Muscle of back (tissue), 11 donors: ENCODE measurements around the gene PRDX3. TPM values are rescaled to one million over a fixed set of nuclear protein-coding genes. Genes with fewer than 3 reads are reported as not detected.
"Not testable (repeated sequence)": the region's sequence is repeated elsewhere in the genome, so short reads cannot be mapped to it uniquely, and the experiment has no call there.

ENCODE experiments used
- DNase-seq, 3 donors: peaks; one replicate each; pipeline versions ENCODE4 v3.0.0 to v3.0.0-alpha.2; 2013
- polyA plus RNA-seq, 10 donors: library from polyadenylated mRNA; unstranded; fragments of 120-200 nt; gene quantifications; one replicate each; pipeline ENCODE4 v1.2.1, GENCODE V29; 2013; ENCODE audit not compliant: insufficient read length in 10 of 10

PRDX3 gene
- polyA plus RNA-seq, 10 donors, result 134 to 170 (median 150) TPM

DNA sequence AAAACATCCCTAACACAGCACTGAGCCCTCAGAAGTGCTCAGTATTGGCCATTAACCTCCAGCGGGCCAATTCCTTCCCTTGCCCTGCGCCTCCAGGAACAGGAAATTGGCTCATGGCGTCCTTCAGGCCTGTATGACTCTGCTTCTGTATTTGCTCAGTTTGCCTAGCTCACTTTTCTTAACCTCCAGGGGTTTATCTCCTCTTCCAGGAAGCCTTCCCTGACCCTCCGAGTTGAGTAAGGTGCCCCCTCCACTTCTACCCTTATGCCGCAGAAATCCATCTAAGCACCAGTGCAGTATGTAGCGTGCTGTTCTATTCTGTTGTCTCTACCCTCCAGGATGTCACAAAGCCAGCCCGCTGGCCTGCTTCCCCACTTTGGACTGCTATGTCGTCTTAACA is 12.0 kb downstream of the PRDX3 start:
- peak in 1 of 3 donors; percentile 20 for DNase-seq

- no peak for DNase-seq
These were observed 12.5 kb downstream of the PRDX3 start for GRCh38 chr10:119166118-119166500.

GRCh38 chr10:119165171-119166117 is 13.2 kb downstream of the PRDX3 start, which contains the start of gene SFXN4:
Gene SFXN4, minus strand, starts transcription at chr10:119165714. Its CDS starts 67 bp downstream, at chr10:119165647.
- peak; percentile 64 to 93 (median 81) for DNase-seq

- no peak for DNase-seq
These were observed 16.0 kb downstream of the PRDX3 start for GRCh38 chr10:119162452-119163092.

DNA sequence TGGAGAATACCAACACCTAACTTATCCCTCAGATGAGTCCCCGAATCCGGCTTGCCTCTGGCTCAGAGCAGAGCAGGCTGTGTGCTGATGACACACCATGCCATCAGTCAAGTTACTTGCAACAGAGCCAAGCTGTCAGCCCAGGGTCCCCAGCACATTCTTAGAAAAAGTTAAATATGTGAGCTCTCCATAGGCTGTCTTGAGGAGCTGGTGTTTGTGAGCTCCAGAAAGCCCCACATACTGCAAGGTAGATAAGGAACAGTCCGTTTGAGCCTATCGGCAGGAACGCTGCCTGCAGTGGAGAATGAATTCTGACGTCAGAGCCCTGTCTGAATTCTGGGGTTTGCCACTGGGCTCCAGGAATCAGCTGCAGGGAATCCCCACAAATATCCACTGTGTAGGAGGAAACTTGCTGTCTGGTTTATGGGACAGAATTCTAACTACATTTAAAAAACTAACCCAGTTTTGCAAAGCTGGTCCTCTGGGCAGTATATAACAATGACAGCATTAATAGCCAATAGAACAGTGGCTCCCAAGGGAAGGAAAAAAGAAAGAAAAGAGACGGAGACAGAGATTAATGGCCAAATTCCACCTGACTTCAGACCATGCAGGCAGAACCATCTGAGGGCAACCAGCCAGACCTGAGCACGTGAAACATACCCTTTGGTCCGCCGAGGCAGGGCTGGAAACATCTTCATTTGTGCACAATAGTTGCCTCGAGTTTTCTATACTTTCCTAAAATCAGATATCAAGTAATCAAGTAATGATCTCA is 16.7 kb downstream of the PRDX3 start:
- DNase-seq, result no peak

GRCh38 chr10:119159332-119159731 is 19.3 kb downstream of the PRDX3 start:
- DNase-seq, result no peak

- DNase-seq, result no peak
These were observed 25.0 kb downstream of the PRDX3 start for GRCh38 chr10:119153661-119154060.

DNA sequence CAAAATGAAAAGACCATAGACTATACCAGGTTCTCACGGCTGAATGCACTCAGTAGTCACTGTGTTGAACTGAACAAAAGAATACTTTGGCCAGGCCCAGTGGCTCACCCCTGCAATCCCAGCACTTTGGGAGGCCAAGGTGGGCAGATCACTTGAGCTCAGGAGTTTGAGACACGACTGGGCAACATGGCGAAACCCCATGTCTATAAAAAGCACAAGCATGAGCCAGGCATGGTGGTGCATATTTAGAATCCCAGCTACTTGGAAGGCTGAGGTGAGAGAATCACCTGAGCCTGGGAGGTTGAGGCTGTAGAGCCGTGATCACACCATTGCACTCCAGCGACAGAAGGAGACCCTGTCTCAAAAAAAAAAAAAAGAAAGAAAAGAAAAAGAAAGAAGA is 25.6 kb downstream of the PRDX3 start:
- no peak for DNase-seq

- not testable (repeated sequence) for DNase-seq
These were observed 27.0 kb downstream of the PRDX3 start for GRCh38 chr10:119151601-119152000.

GRCh38 chr10:119149729-119150128 is 28.9 kb downstream of the PRDX3 start:
- no peak for DNase-seq

GRCh38 chr10:119149157-119149556 is 29.5 kb downstream of the PRDX3 start:
- no peak for DNase-seq

DNA sequence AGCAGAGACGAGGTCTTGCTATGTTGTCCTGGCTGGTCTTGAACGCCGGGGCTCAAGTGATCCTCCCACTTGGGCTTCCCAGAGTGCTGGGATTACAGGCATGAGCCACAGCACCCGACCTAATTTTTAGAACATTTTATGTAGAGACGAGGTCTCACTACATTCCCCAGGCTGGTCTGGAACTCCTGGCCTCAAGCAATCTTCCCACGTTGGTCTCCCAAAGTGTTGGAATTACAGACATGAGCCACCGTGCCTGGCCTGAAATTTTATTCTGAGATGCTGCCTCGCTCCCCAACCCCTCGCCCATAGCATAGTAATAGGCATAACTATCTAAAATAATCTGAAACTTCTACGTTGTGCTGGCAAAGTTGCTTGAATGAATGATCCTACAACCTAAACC is 35.0 kb downstream of the PRDX3 start:
- DNase-seq, result no peak

GRCh38 chr10:119140603-119141245 is 37.9 kb downstream of the PRDX3 start:
- DNase-seq, result no peak

DNA sequence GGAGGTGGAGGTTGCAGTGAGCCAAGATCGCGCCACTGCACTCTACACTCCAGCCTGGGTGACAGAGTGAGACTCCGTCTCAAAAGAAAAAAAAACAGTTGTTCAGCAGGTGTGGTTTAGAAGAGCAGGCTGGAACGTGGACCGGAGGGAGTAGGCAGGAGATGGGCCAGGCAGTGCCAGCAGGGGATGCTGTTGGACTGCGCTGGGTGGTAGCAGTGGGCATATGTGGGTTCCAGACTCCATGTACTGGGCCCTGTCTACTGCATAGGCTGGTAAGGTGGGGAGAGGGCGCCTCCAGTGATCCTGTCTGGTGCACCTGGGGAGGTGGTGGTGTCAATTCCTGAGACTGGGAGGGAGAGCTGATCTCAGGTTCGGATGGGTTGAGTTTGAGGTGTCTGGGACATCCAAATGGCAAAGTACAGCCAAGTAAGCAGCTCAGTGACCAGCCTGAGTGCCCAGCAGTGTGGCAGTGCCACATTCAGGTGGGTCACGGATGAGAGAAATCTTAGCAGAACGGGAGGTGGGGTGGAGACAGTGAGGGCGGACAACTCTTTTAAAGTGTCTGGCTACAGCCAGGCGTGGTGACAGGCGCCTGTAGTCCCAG is 39.0 kb downstream of the PRDX3 start:
- DNase-seq, result no peak

DNA sequence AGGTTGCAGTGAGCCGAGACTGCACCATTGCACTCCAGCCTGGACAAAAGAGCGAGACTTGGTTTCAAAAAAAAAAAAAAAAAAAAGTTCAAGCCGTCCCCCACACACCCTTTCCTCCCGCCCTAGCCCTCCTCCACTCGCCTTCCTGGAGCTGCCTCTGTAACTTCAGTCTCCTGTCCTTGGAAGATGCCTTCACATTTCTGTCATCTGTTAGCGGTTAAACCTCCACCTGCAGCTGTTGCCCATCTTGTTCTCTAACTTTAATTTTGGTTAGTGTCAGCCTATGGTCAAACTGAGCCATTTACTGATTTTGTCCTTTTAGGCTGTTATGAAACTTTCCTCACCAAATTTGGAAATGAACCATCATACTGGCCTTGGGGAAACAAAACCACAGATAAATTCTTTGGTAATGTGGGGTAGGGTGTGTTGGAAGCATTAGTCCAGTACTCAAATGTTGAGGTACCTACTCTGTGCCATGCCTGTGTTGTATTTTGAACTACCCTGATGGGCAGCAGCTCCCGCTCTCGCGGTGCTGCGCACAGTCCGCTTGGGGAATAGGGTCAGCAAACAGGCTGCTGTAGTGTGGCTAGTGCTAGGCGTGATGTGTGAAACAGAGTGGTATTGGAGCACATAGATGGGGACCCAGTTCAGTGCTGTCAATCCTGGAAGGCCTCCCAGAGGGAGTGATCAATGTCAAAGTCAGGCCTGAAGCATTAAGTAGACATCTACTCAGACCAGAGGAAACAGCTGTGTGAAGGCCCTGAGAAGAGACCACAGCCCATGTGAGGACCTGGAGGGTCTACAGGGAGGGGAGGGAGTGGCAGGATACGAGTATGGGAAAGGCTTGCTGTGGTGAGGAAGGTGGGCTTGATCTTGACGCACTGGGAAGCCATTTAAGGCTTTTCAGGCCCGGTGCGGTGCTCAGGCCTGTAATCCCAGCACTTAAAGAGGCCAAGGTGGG is 40.0 kb downstream of the PRDX3 start:
- no peak for DNase-seq

GRCh38 chr10:119137878-119138277 is 40.7 kb downstream of the PRDX3 start:
- not testable (repeated sequence) for DNase-seq

DNA sequence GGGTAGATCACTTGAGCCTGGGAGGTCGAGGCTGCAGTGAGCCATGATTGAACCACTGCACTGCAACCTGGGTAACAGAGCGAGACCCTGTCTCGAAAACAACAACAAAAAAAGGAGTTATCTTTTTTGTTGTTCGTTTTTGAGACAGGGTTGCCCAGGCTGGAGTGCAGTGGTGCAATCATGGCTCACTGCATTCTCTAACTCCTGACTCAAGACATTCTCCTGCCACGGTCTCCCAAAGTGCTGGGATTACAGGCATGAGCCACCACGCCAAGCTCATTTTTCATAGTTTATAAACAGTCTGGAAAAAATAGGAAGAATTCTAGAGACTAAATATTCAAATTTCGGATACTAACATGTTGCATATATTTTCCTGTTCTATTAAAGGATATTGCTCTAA is 42.5 kb downstream of the PRDX3 start:
- no peak for DNase-seq

DNA sequence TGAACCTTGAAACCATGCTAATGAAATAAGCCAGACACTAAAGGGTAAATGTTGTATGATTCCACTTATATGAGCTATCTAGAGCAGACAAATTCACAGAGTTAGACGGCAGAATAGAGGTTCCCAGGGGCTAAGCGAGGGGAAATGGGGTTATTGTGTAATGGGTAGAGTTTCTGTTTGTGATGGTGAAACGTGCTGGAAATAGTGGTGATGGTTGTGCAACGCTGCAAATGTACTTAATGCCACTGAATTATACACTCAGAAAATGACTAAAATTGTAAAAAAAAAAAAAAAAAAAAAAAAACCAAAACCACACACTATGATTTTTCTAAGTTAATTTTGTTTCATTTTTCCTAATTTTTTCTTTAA is 43.1 kb downstream of the PRDX3 start:
- DNase-seq, result peak in 1 of 3 donors; percentile 9

- DNase-seq, result no peak
These were observed 44.7 kb downstream of the PRDX3 start for GRCh38 chr10:119133949-119134348.
